GM21526 (cell line): Measurements from ENCODE around the gene FOXI2.

Experiments used
- ATAC-seq: cut with Tn5 transposase; IDR thresholded peaks from one replicate; pipeline ENCODE4 v1.9.1; 2021; ENCODE audit warnings: moderate library complexity; ENCODE audit not compliant: unreplicated experiment, low FRiP score

The FOXI2 gene

DNA sequence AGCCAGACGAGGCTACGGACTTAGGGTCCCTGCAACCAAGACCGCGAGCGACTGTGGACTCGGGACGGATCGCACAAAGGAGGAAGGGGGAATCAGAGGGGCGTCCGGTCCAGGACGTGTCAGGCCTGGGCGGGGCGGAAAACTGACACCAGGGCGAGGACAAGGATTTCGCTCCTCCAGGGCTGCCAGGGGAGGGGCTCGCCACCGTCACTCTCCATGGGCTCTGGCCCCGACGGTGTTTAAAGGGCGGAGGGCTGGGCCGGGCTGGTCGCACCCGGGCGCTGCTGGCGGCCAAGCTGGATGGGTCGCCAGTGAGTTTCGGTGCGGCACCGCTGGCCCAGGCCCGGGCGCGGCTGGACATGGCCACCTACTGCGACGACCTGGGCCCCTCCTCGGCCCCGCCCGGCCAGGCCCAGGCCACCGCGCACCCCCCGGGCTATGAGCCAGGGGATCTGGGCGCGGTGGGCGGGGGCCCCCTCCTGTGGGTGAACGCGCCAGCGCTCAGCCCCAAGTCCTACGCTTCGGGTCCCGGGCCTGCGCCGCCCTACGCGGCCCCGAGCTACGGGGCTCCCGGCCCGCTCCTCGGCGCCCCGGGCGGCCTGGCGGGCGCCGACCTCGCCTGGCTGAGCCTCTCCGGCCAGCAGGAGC, at the start of gene FOXI2:
Gene FOXI2, plus strand, starts transcription at position 271 of the 648 bp plus-strand sequence. Its CDS starts 89 bp downstream, at position 360.
- no peak for ATAC-seq

DNA sequence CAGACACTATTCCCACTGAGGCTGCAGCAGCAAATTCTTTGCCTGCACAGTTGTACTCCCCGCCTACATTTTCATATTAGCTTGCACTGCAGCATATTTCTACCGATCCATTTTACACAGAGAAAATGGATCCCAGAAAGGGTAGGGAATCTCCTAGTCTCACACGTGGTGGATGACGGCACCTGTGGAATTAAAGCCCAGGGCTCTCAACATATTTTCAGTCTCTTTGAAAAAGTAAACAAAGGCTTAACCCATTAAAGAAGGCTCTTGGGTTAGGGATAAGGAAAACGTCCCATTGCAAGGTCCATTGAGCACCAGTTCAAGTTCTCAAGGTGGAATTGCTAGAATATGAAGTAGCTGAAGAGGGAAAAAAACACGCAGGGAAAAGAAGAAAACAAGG, 49.4 kb upstream of the FOXI2 start:
- no peak for ATAC-seq

DNA sequence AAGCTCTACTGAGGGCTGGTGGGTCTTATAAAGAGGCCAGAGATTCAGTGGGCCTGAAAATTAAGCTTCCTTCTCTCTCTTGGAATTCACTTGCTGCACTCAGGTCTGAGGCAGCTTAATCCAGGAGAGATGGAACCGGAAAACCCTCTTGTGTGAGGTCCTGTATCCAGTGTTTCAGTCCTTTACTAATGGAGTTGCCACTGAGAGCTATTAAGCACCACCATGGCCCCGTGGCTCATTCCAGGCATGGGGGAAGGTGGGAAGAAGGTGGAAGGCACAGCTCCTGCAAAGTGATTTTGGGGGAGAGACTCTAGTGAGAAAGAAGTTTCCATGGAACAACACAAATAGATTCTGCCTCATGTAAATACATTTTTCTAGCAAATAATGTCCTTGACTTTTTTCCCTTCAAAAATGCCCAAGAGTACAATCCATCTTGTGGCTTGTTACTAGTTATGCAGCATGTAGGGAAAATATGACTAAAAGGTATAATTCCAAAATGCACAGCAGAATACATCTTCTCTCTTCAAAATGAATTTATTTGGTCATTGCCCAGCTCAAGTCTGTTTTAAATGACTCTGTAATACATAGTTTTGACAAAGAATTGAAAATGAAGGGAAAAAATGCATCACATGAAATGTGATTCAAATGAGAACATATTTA, 46.7 kb upstream of the FOXI2 start:
- no peak for ATAC-seq

DNA sequence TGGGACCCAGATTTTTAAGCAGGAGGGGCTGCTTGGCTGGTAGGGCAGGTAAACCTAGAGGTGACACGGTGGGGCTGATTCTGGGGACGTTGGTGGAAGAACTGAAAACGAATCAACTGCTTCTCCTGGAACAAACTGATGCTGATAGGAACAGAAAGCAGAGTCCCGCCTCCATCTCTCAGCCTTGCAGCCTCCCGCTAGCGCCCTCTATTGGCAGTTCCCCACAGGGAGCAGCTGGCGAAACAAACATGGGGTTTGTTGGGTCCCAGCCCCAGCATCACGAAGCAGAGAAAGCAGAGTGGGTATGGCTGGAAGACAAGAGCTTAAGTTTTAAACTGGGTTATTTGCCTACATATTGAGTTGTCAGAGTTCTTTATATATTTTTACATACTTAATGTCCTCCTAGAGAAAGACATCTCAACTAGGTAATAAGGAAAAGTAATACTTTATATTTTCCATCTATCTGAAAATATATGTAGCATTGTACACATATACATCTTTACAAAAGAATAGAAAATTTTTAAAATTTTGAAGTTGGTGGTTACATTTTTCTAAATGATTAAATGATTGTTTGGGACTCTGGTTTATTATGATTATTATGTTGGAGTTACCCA, 42.3 kb upstream of the FOXI2 start:
- ATAC-seq: peak; percentile 78

DNA sequence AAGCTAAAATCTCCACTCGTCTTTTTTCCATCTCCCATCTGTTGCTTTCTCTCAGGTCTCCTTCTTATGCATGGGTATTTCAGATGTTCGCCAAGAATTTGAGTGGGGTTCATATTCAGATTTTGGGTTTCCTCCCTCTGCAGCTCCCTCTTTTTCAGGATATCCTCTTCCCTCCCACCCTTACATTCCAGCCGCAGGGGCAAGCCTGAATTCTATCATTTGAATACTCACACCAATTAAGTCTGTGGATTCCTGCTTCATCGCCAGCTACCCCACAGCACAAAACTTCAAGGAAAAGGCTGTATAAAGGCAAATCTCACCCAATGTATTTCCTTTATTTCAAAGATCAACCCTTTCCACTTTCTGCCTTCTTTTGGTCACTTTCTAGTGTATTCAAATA, 41.6 kb upstream of the FOXI2 start:
- ATAC-seq: no peak

DNA sequence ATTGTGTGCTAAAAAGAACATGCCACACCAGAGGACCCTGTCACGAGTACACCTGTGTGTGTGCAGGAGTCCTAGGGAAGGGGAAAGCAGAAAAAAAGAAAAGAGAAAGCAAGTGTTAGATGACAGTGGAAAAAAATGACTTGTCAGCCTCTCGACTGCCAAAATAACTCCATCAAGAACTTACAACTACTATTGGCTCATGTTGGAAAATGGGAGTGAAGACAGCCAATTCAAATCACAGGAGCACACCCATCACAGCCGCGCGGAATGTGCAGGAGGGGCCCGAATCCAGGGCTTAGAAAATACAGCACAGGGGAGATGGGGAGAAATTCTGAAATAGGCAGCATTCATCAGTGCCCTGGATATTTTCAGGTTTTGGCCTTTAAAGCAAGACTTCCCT, 38.1 kb upstream of the FOXI2 start:
- no peak for ATAC-seq

DNA sequence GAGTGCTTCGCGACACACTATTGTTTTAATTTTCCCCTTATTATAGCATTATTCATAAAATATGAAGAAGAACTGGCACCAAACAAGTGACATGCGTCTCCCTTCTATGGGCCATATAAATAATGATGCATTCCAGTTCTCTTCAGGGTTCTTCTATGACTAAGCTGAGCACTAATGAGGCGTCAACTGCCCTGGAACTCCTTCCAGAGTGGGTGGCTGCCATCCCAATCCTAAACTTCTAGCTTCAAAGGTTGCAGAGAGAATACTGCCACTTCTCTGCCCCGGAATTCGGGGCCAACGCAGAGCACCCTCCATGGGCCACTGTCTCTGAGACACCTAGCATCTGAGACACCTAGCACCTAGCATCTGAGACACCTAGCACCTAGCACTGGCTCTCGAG, 37.7 kb upstream of the FOXI2 start:
- ATAC-seq: no peak

DNA sequence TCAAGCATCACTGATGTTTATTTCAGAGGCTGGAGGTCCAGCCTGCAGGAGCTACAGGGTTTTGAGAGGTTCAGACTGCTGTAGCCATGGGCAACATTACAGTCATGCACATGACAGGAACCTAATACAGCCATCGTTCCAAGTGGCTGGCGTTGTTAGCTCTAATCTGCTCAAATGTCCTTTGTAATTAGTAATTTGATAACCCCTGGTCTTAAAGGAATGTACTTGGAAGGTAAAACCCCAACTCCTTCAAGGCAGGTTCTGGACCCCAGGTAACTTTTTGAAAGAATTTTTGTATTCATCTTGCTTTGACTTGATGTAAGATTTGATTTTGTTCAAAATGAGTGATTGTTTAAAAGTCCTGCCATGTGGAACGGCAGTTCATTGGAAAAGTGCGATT, 34.7 kb upstream of the FOXI2 start:
- no peak for ATAC-seq

DNA sequence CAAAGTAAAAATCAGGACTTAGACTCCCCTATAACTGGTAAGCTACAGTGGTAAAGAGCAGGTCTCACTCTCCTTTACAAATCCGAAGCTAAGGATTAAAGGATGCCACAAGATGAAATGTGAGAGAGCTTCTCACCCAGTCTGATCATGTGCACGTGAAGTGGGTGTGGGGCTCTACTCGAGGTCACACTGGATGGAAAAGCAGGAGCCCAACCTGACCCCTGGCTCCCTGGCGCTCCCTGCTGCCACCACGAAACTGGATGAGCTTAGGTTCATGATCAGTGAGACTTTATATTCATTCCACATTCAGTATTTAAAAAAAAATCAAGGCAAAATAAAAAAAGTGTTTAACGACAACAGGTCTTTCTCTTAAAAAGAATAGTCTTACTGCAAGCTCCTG, 21.7 kb upstream of the FOXI2 start:
- ATAC-seq: no peak

DNA sequence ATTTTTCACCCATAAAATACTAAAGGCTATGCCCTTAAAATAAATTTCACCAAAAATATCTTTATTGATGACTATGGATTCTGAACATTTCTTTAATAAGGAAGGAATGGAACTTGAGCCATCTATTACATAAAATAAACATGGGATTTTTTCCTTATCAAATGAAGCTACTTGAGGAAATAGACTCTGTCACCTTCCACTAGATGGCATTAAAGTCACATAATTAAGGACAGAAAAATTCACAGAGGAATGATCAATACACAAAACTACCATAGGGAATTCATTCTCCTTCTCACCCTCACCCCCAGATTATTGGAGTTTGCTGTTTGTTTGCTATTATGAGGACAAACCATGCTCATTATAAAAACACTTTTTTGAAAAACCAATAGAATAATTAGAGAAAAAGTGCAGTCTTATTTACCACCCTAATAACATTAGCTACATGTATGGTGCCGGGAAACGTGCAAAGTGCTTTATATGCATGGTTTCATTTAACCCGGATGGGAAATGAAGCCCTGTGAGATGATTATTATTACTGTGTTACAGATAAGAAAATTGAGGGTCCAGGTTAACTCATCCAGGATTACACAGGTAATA, 21.1 kb upstream of the FOXI2 start:
- ATAC-seq: no peak

DNA sequence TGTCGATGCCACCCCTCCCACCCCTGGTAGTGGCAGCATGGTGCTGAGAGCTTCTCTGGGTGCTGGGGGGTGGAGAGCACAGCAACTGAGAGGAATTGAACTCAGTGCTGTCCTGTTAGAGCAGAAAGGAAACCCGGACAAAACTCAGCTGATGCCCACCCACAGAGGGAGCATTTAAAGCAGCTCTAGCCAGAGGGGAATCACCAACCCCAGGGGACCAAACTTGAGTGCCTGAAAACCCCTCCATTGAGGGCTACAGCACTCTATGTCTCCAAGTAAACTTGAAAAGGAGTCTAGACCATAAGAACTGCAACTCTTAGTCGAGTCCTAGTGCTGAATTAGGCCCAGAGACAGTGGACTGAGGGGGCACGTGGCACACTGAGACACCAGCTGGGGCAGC, 16.8 kb upstream of the FOXI2 start:
- no peak for ATAC-seq

DNA sequence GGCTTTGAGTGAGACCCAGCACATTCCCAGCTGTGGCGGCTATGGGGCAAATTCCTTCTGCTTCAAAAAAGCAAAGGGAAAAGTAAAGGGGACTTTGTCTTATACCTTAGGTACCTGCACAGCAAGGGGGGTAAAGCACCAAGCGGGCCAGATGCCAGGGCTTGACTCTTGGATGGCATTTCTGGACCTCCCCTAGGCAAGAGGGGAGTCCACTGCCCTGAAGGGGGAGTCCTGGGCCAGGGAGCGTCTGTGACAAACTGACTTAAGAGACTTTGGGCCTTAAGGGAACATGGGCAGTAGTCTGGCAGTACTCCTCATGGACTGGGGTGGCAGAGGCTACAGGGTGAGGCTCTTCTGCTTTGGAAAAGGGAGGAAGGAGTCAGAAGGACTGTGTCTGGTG, 16.1 kb upstream of the FOXI2 start:
- no peak for ATAC-seq

DNA sequence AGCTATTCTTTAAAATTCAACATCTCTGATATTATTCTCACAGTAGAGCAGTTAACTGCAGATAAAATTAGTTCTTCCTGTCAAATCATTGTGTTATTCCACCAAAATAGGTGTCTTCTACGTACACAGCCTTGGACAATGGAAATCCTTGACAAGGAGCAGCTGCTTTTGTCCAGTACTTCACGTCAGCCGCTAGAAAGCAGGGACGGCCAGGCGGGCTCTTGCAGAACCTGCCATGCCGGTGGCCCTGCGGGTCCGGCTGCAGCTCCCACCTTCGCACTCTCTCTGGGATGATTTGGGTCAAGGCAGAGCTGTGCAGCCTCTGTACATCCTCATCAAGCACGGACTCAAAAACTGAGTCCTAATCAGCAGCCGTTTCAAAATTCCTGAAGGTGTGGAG, 2.2 kb upstream of the FOXI2 start:
- ATAC-seq: no peak

DNA sequence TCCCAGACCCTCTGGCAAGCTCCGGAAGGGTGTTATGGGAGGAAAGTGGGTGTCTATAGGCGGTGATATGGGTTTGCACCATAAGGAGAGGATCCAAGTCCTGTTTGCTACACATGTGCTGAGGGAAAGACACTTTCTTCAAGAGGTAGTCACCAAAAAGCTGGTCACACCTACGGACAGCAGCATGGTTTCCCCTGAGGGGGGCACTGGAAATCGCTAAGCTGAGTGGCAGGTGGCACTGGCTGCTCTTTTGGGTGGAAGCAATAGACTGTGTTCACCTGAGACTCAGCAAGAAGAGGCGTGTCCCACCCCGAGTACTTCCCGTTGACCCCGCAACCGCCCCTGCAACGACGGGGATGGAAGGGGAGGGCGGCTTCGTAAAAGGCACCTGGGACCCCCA, 1.8 kb upstream of the FOXI2 start:
- ATAC-seq: no peak

DNA sequence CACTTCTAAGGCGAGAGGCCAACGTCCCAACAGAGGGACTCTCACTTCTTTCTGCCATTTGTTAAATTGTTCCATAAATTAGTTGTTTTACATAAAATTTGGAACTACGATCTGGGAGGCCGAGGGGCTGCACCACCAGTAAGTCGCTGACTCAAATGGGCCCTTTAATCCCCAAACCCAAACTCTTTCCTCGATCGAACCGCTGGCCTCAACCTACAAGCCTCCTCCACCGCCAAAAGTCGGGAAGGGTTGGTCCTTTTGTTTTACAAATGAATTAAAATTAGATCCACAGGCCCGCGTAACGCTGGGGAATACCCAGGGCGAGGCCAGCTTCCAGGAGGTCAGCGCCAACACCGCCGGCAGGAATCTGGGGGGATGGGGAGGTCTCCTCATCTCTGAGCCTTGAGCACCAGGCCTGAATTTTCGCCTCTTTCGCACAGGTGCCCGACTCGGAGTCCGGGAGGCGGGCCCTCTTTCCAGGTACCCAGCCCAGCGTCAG, 1.2 kb upstream of the FOXI2 start:
- ATAC-seq: no peak

DNA sequence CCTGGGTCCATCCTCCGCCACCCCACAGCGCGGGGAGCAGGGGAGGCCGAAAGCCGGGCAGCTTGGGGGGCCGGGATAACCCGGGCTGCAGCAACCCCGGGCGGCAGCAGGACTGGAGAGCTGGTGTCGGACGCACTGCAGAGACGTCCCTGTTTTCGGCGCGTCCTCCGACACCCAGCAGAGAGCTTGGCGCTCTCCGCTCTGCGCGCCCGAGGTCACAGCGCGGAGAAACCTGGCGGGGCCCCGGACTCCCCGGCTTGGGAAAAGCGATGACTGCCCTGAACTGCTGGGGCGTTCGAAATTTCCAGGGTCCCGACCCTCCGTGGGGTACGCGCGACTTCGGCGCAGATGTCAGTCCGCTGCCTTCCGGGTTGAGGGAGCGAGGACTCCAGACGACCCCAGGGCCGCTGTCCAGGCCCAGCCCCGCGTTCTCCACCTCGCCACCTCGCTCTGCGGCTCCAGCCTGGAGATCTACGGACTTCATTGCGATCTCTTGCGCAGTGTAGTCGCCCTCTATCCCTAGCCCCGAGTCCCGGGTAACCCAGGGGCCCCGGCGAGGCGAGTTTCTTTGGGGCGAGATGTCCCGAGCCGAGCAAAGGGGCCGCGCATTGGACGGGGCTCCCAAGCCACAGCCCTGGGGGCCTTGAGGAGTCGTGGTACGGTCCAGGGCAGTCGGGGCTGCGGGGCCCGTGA, 617 bp upstream of the FOXI2 start:
- ATAC-seq: no peak

DNA sequence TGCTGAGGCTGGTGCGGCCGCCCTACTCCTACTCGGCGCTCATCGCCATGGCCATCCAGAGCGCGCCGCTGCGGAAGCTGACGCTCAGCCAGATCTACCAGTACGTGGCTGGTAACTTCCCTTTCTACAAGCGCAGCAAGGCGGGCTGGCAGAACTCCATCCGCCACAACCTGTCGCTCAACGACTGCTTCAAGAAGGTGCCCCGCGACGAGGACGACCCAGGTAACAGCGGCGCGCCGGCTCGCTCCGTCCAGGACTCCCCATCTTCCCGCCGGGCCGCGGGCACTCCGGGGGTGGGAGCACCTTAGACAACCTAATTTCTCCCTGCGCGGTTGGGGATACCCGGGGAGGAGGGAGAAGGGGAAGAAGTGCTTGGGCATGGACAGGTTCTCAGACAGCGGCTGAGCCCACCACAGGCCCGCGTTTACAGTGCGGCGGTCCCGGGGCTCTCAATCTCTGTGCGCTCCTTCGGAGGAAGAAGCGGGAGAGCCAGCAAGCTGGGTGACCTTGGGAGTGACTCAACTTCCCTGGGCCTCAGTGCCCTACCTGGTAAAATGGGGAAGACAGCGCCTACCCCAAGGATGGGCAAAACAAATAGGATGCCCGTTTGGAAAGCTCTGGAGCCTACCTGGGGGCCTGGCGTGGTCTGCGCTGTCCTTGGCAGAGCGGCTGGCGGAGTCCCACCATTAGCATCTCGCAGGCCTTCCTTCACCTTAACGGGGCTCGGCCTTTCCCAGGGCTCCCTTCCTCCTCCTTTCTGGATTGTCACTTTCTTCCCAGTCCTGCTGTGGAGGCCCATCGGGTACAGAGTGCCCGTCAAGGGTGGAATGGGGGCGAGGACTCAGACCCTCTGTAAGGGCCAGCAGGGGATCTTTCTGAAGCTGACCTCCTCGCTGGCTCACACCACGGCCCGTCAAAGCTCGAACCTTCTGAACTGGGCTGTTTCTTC, 852 bp downstream of the FOXI2 start:
- no peak for ATAC-seq

DNA sequence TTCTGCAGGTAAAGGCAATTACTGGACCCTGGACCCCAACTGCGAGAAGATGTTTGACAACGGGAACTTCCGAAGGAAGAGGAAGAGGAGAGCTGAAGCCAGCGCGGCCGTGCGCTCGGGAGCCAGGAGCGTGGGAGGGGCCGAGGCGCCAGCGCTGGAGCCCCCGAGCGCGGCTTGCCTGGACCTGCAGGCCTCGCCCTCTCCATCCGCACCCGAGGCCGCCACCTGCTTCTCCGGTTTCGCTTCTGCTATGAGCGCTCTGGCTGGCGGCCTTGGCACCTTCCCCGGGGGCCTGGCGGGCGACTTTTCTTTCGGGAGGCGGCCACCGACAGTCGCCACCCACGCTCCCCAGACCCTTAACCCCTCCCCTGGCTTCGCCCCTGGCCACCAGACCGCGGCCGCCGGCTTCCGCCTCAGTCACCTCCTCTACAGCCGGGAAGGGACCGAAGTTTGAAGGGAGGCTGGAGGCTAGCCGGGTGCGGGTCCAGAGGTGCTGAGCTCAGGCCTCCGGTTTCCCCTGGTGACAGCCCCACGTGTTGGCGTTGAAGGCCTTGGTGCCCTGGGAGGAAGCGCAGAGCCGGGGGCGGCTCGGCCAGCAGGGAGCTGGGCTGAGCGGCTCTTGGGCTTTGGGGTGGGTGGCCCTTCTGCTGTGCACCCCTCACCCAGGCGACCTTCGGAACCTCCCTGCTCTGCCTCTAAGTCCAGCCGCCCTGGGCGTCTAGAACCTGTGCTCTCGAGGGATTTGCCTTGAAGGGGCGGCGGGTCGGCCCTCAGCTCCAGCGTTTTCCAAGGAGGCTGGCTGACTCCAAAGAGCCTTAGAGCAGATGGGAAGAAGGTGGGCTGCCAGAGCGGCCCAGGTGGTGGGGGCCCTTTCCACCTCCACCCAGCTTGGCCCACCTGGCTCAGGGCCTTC, 1.8 kb downstream of the FOXI2 start:
- ATAC-seq: no peak

DNA sequence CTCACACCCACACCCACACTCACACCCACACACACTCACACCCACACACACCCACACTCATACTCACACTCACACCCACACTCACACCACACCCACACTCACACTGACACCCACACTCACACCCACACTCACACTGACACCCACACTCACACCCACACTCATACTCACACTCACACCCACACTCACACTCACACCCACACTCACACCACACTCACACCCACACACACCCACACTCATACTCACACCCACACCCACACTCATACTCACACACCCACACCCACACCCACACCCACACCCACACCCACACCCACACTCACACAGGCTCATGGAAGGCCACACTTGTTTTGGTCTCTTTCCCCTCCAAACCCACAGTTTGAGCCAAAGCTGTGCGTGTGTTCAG, 2.9 kb downstream of the FOXI2 start:
- ATAC-seq: no peak
